BLaER1 (cell line): ENCODE data around the gene SPSB4.

Experiments
- H3K27ac ChIP-seq: shearing (Covaris generic); formaldehyde crosslinking; 2 replicates; pipeline ENCODE4 v1.8.1; 2022
- H3K27me3 ChIP-seq: shearing (Covaris generic); formaldehyde crosslinking; 2 replicates; pipeline ENCODE4 v1.8.1; 2022
- H3K36me3 ChIP-seq: shearing (Covaris generic); formaldehyde crosslinking; 2 replicates; pipeline ENCODE4 v1.8.1; 2022
- H3K4me1 ChIP-seq: shearing (Covaris generic); formaldehyde crosslinking; 2 replicates; pipeline ENCODE4 v1.8.1; 2022
- H3K4me2 ChIP-seq: shearing (Covaris generic); formaldehyde crosslinking; 2 replicates; pipeline ENCODE4 v1.8.1; 2022
- H3K4me3 ChIP-seq: shearing (Covaris generic); formaldehyde crosslinking; 2 replicates; pipeline ENCODE4 v1.8.1; 2022
- H3K9ac ChIP-seq: shearing (Covaris generic); formaldehyde crosslinking; 2 replicates; pipeline ENCODE4 v1.8.1; 2022
- H3K9me3 ChIP-seq: shearing (Covaris generic); formaldehyde crosslinking; 2 replicates; pipeline ENCODE4 v1.8.1; 2022
- H4K20me1 ChIP-seq: shearing (Covaris generic); formaldehyde crosslinking; 2 replicates; pipeline ENCODE4 v1.8.1; 2022
- Cebpa-rat ChIP-seq: shearing (Covaris generic); IDR thresholded peaks from 2 replicates; pipeline ENCODE4 v1.8.1; 2022

The SPSB4 gene

DNA sequence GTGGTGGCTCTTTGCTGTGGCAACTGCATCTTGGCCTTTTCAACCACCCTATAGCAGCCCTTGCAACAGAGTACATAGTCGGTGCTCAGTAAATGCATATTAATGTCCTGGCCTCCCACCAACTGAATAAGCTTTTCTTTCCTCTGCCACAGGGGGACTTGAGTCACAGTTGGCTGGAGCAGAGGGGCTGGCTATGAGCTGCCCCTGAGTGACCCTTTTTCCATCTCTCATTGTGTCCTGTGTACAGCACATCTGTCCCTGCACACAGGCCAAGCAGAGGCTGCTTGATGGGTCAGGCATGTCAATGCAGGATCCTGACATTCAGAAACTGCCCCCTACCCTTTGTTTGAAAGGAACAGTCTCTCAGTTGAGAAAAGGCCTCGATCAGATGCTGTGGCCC lies 22.4 kb downstream of the SPSB4 start:
- H3K9me3 ChIP-seq, result no peaks in the 10 kb centered on the region
- H4K20me1 ChIP-seq, result no peaks in the 10 kb centered on the region
- H3K4me3 ChIP-seq, result no peak overlapping the region
- no peaks in the 10 kb centered on the region for H3K27me3 ChIP-seq
- H3K4me2 ChIP-seq, result no peak overlapping the region
- H3K27ac ChIP-seq, result no peak overlapping the region
- H3K36me3 ChIP-seq, result no peaks in the 10 kb centered on the region
- peaks cover 17% of the 10 kb centered on the region for H3K4me1 ChIP-seq
- no peak for TF ChIP-seq Cebpa-rat
- no peak overlapping the region for H3K9ac ChIP-seq

- H3K27me3 ChIP-seq, result no peaks in the 10 kb centered on the region
- H3K27ac ChIP-seq, result no peak overlapping the region
- no peak overlapping the region for H3K9ac ChIP-seq
- no peaks in the 10 kb centered on the region for H3K36me3 ChIP-seq
- H4K20me1 ChIP-seq, result no peaks in the 10 kb centered on the region
- no peak for TF ChIP-seq Cebpa-rat
- H3K9me3 ChIP-seq, result no peaks in the 10 kb centered on the region
- H3K4me2 ChIP-seq, result no peak overlapping the region
- no peak overlapping the region for H3K4me3 ChIP-seq
- peaks cover 17% of the 10 kb centered on the region for H3K4me1 ChIP-seq
Observed at GRCh38 chr3:141074529-141074928, 23.4 kb downstream of the SPSB4 start.

DNA sequence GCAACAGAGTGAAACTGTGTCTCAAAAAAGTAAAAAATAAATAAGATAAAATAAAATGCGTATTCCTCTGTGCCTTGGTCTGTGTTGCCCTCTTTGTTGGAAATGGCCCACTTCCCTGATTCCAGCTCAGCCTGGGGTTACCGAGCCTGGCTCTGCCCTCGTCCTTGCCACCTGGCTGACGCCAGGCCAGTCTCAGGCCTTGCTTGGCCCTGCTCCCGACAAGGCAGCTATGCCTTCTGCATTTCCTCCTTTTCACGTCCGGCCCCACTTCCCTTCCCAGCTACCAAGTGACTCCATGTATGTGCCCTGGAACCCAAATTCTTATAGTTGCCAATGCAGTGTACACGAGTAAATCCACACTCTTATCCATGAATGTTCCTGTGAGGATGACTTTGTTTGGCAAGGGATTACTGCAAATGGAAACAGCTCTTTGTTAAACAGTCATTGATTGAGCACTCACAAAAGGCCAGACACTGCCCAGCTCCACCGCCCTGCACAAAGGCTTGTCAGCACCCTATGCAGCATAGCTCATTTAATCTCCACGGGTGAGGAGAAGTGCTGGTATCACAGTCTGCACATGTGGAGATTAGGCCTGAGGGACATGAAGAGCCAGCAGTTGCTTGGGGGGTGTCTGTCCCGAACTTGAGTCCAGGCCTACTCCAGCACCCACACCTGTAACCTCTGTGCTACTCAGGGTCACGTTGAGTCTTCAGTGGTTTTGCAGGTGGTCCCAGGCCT lies 25.1 kb downstream of the SPSB4 start:
- Histone ChIP-seq H3K27ac (no peak overlapping the region), H3K9me3 (no peaks in the 10 kb centered on the region), H3K9ac (no peak overlapping the region), H3K4me2 (peak overlapping the region; percentile 74), H3K27me3 (no peaks in the 10 kb centered on the region), H3K36me3 (no peaks in the 10 kb centered on the region), H3K4me1 (peaks cover 17% of the 10 kb centered on the region), H4K20me1 (no peaks in the 10 kb centered on the region), H3K4me3 (no peak overlapping the region)
- no peak for TF ChIP-seq Cebpa-rat

- H3K4me1 ChIP-seq, result peaks cover 17% of the 10 kb centered on the region
- H3K36me3 ChIP-seq, result no peaks in the 10 kb centered on the region
- H3K4me3 ChIP-seq, result peak overlapping the region; percentile 24
- no peaks in the 10 kb centered on the region for H3K9me3 ChIP-seq
- no peak overlapping the region for H3K27ac ChIP-seq
- peak overlapping the region; percentile 74 for H3K4me2 ChIP-seq
- no peaks in the 10 kb centered on the region for H3K27me3 ChIP-seq
- H4K20me1 ChIP-seq, result no peaks in the 10 kb centered on the region
- no peak for TF ChIP-seq Cebpa-rat
- H3K9ac ChIP-seq, result peak overlapping the region; percentile 2; the same call in 1 of the 2 replicates
Observed at GRCh38 chr3:141076797-141077571, 25.8 kb downstream of the SPSB4 start.

DNA sequence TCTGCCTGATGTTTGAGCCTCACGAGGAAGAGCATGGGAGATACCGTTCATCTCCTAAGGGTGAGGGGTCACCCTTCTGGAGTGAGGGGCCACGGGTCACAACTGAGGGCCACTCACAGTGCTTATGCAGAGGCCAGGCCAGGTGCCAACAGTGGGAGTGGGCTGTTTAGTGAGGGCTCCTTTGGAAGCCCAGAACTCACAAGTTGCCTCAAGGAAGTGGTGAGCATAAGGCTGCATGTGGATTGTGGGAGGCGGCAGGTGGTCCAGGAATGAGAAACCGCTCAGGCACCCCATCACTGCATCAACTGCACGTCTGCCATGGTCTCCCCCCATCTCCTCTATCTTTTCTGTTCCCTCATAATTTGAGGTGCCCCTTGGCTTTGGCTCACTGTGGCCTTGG lies 26.5 kb downstream of the SPSB4 start:
- Histone ChIP-seq H3K27me3 (no peaks in the 10 kb centered on the region), H3K9ac (peak overlapping the region; percentile 2; the same call in 1 of the 2 replicates)

DNA sequence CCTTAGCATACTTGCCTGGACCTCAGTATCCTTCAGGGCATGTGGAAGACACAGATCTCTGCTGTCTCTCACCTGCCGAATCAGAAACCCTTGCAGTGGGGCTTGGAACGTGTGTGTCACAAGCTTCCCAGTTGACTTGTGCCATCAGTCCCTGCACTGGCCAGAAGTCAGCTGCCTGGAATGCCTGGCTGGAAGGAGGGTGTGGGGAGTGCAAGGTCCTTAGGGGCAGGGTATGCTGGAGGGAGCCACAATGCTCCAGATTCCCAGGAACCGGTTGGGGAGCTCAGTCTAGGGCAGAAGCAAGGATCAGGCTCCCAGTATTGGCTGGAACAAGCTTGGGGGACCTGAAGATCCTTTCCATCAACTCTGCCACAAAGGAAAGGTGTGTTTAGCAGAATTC lies 27.1 kb downstream of the SPSB4 start:
- Histone ChIP-seq H3K4me3 (no peak overlapping the region), H3K27me3 (no peaks in the 10 kb centered on the region), H3K36me3 (no peaks in the 10 kb centered on the region), H3K9me3 (no peaks in the 10 kb centered on the region), H4K20me1 (no peaks in the 10 kb centered on the region), H3K9ac (no peak overlapping the region), H3K4me1 (peaks cover 17% of the 10 kb centered on the region), H3K4me2 (no peak overlapping the region; the same call in 1 of the 2 replicates), H3K27ac (no peak overlapping the region)
- no peak for TF ChIP-seq Cebpa-rat

More for the DNA sequence above, 26.5 kb downstream of the SPSB4 start:
- TF ChIP-seq Cebpa-rat, result no peak
- no peaks in the 10 kb centered on the region for H3K36me3 ChIP-seq
- no peak overlapping the region for H3K27ac ChIP-seq
- H3K4me1 ChIP-seq, result peaks cover 17% of the 10 kb centered on the region
- H3K9me3 ChIP-seq, result no peaks in the 10 kb centered on the region
- no peaks in the 10 kb centered on the region for H4K20me1 ChIP-seq
- H3K4me2 ChIP-seq, result peak overlapping the region; percentile 74
- no peak overlapping the region for H3K4me3 ChIP-seq

DNA sequence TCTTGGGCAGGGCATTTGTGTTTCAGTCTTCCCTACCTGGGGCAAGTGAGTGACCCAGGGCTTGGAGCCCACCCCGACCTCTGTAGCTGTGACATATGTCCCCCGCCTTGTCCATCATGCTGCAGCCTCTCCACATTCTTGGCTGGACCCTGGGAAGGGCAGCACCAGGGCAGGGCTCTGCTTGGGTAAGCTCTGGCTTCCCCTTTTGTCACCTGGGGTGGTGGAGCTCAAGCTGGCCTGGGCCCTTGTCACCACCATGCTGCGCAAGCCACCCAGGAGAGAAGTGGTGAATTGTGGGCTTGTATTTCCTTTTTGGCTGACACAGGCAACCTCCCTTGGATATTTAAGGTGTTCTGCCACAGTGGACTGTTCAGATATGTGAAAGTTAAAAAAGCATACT lies 29.3 kb downstream of the SPSB4 start:
- Histone ChIP-seq H3K9ac (no peak overlapping the region), H3K9me3 (no peaks in the 10 kb centered on the region), H3K36me3 (no peaks in the 10 kb centered on the region), H4K20me1 (no peaks in the 10 kb centered on the region), H3K4me1 (peaks cover 39% of the 10 kb centered on the region), H3K27me3 (no peaks in the 10 kb centered on the region), H3K4me2 (no peak overlapping the region), H3K27ac (no peak overlapping the region), H3K4me3 (no peak overlapping the region)
- TF ChIP-seq Cebpa-rat, result no peak

DNA sequence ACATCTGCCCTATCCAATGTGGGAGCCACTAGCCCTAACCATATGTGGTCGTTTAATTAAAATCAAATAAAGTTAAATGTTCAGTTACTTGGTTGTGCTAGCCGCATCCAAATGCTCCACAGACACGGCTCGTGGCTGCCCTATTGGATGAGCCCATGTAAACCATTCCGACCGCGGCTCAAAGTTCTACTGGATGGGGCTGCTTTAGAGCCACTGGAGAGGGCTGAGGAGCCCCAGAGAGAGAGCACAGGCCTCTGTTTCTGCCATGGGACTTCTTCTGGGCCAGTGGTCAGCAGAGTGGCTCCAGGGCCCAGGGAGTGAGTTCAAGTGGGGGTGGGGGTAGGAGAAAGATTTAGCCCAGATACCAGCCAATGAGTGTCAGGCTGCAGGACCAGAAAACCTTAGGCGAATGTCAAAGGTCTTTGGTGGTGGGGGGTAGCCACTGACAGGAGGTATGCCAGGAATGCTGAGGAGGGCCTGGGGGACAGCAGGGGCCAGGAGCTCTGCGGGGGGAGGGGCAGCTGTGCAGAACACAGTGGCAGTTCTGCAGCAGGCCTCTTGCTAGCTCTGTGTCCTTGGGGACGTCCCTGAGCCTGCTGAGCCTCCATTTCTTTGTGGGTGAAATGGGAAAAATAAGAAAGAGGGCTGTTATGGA lies 30.1 kb downstream of the SPSB4 start:
- H3K4me2 ChIP-seq, result no peak overlapping the region
- no peak overlapping the region for H3K27ac ChIP-seq
- H3K4me3 ChIP-seq, result no peak overlapping the region
- H4K20me1 ChIP-seq, result no peaks in the 10 kb centered on the region
- H3K9me3 ChIP-seq, result no peaks in the 10 kb centered on the region
- peaks cover 43% of the 10 kb centered on the region for H3K4me1 ChIP-seq
- no peak for TF ChIP-seq Cebpa-rat
- H3K27me3 ChIP-seq, result no peaks in the 10 kb centered on the region
- no peaks in the 10 kb centered on the region for H3K36me3 ChIP-seq
- H3K9ac ChIP-seq, result no peak overlapping the region

GRCh38 chr3:141082064-141082463 lies 30.9 kb downstream of the SPSB4 start:
- no peaks in the 10 kb centered on the region for H3K9me3 ChIP-seq
- no peaks in the 10 kb centered on the region for H3K36me3 ChIP-seq
- H3K27me3 ChIP-seq, result no peaks in the 10 kb centered on the region
- no peak for TF ChIP-seq Cebpa-rat
- no peak overlapping the region for H3K9ac ChIP-seq
- H3K27ac ChIP-seq, result no peak overlapping the region
- H3K4me3 ChIP-seq, result no peak overlapping the region
- no peaks in the 10 kb centered on the region for H4K20me1 ChIP-seq
- no peak overlapping the region for H3K4me2 ChIP-seq
- peaks cover 35% of the 10 kb centered on the region for H3K4me1 ChIP-seq

- H3K4me3 ChIP-seq, result no peak overlapping the region
- H3K27me3 ChIP-seq, result no peaks in the 10 kb centered on the region
- H3K9me3 ChIP-seq, result no peaks in the 10 kb centered on the region
- H3K9ac ChIP-seq, result no peak overlapping the region
- 0 out of 2 replicates have a peak overlapping the region, but pooled peaks have one; percentile 69 for H3K4me2 ChIP-seq
- H4K20me1 ChIP-seq, result no peaks in the 10 kb centered on the region
- no peak for TF ChIP-seq Cebpa-rat
- peak overlapping the region; percentile 13; the same call in 1 of the 2 replicates for H3K27ac ChIP-seq
- peaks cover 27% of the 10 kb centered on the region for H3K4me1 ChIP-seq
- no peaks in the 10 kb centered on the region for H3K36me3 ChIP-seq
Observed at GRCh38 chr3:141083226-141083625, 32.1 kb downstream of the SPSB4 start.
